GM12874 (cell line): ENCODE measurements around the gene GOT1.

ENCODE experiments used
- CTCF ChIP-seq: IDR thresholded peaks from 2 replicates; pipeline ENCODE4 v1.5.1; 2011; ENCODE audit warnings: low read depth, mild to moderate bottlenecking, control low read depth, low read length, moderate library complexity; ENCODE audit not compliant: insufficient read depth

Gene GOT1

GRCh38 chr10:99449023-99449422 is 18.6 kb upstream of the GOT1 start:
- no peak for TF ChIP-seq CTCF

DNA sequence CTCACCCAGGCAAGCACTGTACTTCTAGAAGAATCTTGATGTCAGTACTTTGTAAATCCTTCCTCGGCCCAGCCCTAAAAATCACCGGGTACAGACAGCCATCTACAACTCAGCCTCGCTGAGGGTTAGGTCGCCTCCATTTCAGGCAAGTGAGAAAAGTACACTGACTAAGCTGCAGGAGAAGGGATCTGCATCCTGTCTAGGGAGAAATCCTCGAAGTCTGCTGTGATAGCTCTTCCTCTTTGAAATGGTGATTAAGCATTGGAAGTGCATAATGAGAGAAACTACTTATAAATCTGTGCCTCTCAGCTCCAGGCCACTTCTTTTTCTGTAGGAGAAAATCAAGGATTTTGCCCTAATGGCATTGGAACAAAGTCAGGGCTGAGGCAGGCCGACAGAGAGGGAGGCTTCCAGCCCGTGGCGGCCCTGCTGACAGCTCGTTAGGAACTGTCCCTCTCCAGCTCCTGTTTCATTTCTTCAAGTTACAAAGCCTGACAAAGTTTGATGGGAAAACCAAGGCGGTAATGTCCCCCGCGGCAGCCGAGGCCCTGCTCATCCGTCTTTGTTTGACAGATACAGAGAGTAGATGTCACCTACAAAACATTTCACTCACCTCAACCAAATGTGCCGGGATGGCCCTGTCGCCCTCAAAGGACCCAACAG is 14.1 kb upstream of the GOT1 start:
- TF ChIP-seq CTCF: no peak

DNA sequence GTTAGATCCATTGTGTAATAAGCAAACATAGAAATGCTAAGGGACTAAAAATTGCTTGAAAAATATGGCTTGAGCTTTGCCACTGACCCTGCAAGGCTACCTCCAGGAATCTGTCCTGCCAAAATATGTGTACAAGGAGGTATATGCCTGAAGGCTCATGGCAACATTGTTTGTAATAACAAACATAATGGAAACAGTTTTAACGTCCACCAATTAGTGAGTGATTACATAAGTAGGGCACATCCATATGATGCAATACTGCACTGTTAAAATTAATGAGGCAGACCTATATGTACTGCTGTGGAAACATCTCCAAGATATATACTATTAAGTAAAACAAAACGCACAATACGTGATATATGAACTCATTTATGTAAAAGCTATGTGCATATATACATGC is 13.1 kb upstream of the GOT1 start:
- TF ChIP-seq CTCF: no peak

DNA sequence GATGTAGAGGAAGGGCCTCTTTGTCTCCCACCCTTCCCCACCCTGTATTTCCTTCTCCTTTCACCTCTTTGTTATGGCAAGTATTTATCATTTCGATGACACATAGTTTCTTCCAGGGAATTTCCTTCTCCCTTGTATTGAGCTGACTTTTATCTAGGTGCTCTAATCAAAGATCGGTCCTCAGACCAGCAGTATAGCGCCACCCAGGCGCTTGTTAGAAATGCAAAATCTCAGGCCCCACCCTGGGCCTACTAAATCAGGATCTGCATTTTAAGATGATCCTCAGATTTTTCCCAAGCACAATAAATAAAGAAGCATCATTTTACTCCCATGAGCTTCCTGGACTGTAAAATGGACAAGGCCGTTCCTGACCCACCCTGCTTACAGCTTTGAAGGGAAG is 12.0 kb upstream of the GOT1 start:
- no peak for TF ChIP-seq CTCF

- TF ChIP-seq CTCF: no peak
Observed at GRCh38 chr10:99438890-99439289, 8.5 kb upstream of the GOT1 start.

GRCh38 chr10:99435986-99436638 is 5.7 kb upstream of the GOT1 start:
- TF ChIP-seq CTCF: peak; percentile 33

DNA sequence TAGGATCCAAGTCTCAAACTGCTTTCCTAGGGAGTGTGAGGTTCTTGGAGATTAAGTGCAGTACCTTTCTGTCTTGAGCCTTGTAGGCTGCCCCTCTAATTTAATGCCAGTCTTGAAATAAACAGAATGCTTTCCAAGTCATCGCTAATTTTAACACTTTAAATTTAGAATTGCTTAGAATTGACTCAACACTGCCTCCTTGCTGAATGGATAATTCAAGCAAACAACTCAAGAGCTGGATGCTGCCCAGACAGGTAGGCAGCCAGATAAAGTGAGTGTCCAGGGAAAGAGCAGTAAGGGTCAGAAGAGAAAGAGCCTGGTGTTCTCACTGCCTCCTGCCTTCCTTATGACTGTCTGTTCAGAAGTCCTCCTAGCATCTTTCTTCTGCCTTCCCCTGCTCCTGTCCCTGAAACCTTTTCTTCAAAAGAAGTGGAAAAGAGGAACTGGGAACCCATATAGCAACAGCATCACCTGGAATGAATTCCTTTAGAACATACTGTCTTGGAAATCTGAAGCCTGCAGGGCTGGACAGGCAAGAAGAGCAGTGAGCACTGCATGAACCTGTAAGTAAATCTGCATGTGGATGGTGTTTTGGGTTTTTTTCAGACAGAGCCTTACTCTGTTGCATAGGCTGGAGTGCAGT is 3.1 kb upstream of the GOT1 start:
- no peak for TF ChIP-seq CTCF
